Nucleus accumbens (tissue), 56 donors: Measurements from ENCODE around the gene CNGA1.
A peak's percentile ranks its signal among the peaks of the same experiment; 100 is the strongest.

Experiments used
- DNase-seq, 56 donors: peaks; one replicate each; lab custom pipeline; 2025; lab: John Stamatoyannopoulos, UW

The CNGA1 gene

GRCh38 chr4:47914220-47914925 lies 102.1 kb downstream of the CNGA1 start, which contains the start of gene NFXL1:
Gene NFXL1, minus strand, starts transcription at chr4:47914583. Its CDS starts 380 bp downstream, at chr4:47914203.
- peak; percentile 83 to 99 (median 97) for DNase-seq

- peak in 42 of 56 donors; percentile 2 to 73 (median 38) for DNase-seq
Measured at GRCh38 chr4:47913861-47914219, 102.6 kb downstream of the CNGA1 start.

- DNase-seq, result no peak
Measured at GRCh38 chr4:47913330-47913729, 103.2 kb downstream of the CNGA1 start.

GRCh38 chr4:47907089-47907646 lies 109.3 kb downstream of the CNGA1 start:
- no peak for DNase-seq

GRCh38 chr4:47899639-47900038 lies 116.8 kb downstream of the CNGA1 start:
- DNase-seq, result no peak

- DNase-seq, result no peak
Measured at GRCh38 chr4:47891928-47892327, 124.6 kb downstream of the CNGA1 start.
